GM06990 (cell line): Measurements from ENCODE around the gene KCNJ6.

Experiments
- DNase-seq: peaks from one replicate; pipeline ENCODE4 v3.0.0-alpha.2; 2011; ENCODE audit not compliant: insufficient read length; ENCODE audit errors: extremely low read depth
- H3K27me3 ChIP-seq: replicated peaks from 2 replicates; pipeline ENCODE4 v1.6.0; 2011; ENCODE audit warnings: low read length; ENCODE audit not compliant: control insufficient read depth, insufficient read depth
- H3K36me3 ChIP-seq: 2 replicates; pipeline ENCODE4 v1.5.1; 2011; ENCODE audit warnings: low read length; ENCODE audit not compliant: control insufficient read depth, insufficient read depth
- H3K4me3 ChIP-seq: replicated peaks from 2 replicates; pipeline ENCODE4 v1.5.1; 2011; ENCODE audit warnings: low read depth, mild to moderate bottlenecking, control low read depth, low read length
- TF ChIP-seq, protein P1 (sequence below): IDR thresholded peaks from 2 replicates; pipeline ENCODE4 v1.5.1; 2011; ENCODE audit warnings: low read length, control low read depth, mild to moderate bottlenecking, inconsistent platforms; ENCODE audit not compliant: insufficient read depth, poor library complexity, severe bottlenecking

The KCNJ6 gene

DNA sequence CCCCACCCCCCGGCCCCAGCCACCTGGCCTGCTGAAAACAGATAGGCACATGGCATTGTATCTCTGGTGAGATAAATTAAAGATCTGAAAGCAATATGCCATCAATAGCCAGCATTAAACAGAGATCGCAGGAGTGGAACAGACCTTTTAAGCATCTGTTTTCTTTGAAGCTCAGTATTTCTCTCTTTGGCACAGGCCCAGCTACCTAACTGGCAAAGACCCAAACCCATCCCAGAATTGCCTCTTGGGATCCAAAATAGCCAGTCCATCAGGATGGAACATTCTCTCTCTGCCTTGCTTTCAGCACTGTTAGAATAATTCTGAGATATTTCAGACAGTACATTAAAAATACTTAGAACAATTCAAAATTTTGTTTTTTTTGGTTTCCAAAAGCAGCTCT, 46.0 kb downstream of the KCNJ6 start:
- Histone ChIP-seq H3K36me3 (no peaks in the 10 kb centered on the region), H3K27me3 (no peaks in the 10 kb centered on the region), H3K4me3 (no peak overlapping the region)
- no peak for DNase-seq
- TF ChIP-seq, protein P1, sequence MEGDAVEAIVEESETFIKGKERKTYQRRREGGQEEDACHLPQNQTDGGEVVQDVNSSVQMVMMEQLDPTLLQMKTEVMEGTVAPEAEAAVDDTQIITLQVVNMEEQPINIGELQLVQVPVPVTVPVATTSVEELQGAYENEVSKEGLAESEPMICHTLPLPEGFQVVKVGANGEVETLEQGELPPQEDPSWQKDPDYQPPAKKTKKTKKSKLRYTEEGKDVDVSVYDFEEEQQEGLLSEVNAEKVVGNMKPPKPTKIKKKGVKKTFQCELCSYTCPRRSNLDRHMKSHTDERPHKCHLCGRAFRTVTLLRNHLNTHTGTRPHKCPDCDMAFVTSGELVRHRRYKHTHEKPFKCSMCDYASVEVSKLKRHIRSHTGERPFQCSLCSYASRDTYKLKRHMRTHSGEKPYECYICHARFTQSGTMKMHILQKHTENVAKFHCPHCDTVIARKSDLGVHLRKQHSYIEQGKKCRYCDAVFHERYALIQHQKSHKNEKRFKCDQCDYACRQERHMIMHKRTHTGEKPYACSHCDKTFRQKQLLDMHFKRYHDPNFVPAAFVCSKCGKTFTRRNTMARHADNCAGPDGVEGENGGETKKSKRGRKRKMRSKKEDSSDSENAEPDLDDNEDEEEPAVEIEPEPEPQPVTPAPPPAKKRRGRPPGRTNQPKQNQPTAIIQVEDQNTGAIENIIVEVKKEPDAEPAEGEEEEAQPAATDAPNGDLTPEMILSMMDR = no peak

DNA sequence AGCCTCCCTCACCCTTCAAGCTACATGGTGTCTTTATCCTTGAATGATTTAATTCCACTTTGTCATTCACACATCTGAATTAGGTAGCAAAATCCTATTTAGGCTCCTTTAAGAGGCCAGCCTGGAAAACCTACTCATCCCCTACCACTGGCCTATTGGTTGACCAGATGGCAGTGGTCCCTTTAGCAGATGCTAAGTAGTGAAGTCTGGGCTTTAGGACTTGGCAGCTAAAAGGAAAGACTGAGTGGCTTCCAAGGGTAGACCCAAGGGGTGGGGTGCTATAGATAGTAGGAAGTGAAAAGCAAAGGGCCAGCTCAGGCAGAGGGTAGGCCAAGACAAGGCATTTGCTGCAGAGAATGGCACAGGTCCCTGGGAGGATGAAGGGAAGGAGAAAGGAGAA, 46.6 kb downstream of the KCNJ6 start:
- TF ChIP-seq, protein P1 = no peak
- no peak overlapping the region for H3K4me3 ChIP-seq
- DNase-seq = no peak
- H3K36me3 ChIP-seq = no peaks in the 10 kb centered on the region
- H3K27me3 ChIP-seq = no peaks in the 10 kb centered on the region

DNA sequence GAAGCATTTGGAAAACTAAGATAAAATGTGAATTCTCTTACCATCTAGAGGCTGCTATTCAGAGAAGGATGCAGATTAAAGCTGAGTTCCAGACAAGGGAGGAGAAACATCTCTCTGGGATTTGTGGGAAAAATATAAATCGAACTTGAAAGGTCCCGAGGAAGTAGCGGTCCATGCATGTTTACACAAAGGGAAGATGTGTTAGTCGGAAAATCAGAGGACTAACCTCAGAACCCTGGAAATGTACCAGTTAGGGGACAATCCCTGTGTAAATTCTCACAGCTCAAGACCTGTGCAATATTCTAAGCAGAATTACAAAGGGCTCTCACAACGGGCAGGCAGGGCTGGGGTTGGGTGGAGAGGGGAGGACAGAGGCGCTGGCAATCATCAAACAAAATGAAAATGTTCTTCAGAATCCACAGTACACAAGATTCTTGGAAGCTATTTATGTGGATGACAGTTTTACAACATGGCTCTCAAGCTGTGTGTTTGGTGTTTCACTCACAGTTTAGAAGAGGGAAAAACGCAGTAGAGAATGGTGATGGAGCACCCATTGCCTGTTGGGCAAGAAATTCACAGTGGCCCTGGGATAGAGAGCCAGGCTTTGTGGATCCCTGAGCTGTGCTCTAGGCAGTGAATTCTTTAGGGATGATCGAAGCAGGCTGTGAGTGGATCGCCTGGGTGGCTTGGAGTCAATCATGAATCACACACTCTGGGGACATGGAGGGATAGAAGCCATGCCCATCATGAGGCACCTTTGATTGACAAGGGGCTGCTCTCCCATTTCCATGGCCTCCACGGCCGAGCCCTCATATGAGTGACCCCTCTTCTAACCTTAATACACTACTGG, 47.6 kb downstream of the KCNJ6 start:
- TF ChIP-seq, protein P1 = no peak
- no peak overlapping the region for H3K4me3 ChIP-seq
- H3K27me3 ChIP-seq = no peaks in the 10 kb centered on the region
- H3K36me3 ChIP-seq = no peaks in the 10 kb centered on the region
- no peak for DNase-seq

DNA sequence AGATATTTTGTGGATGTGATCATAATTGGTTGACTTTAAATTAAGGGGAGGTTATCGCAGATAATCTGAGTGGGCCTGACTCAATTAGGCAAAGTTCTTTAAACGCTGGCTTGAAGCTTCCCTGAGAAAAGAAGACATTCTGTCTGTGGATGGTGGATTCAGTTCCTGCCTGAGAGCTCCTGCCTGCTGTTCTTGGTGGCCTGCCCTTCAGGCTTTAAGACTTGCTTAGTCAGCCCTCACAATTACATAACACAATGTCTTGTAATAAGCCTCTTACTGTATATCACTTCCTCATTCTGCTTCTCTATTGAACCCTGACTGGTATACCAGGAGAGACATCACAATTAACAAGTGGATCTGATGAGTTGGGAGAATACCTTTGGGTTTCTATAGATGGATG, 50.2 kb downstream of the KCNJ6 start:
- H3K36me3 ChIP-seq = no peaks in the 10 kb centered on the region
- DNase-seq = no peak
- TF ChIP-seq, protein P1 = no peak
- H3K27me3 ChIP-seq = no peaks in the 10 kb centered on the region
- no peak overlapping the region for H3K4me3 ChIP-seq

DNA sequence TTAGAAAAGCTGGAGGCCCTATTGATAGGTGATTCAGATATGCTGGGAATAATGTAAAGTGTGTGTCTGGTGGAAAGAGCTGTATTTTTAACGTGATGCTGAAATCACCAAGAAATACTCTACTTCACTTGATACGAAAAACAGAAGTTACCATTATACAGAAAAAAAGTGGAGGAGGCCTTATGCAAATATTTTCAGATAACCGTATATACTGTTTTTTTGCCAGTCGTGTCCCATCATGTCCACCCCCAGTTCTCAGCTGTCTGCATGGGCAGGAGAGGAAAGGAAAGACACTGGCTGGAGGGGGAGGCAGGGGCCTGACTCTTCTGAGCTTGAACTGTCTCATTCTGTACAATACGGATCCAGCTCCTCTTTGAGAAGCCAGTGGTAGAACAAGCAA, 51.1 kb downstream of the KCNJ6 start:
- H3K36me3 ChIP-seq = no peaks in the 10 kb centered on the region
- no peak for DNase-seq
- H3K4me3 ChIP-seq = no peak overlapping the region
- TF ChIP-seq, protein P1 = no peak
- no peaks in the 10 kb centered on the region for H3K27me3 ChIP-seq
